HG02852 (cell line): ENCODE data around the gene HCRTR2.

Experiments
- ATAC-seq: cut with Tn5 transposase; IDR thresholded peaks from one replicate; pipeline ENCODE4 v1.9.1; 2021; ENCODE audit warnings: mild to moderate bottlenecking, moderate library complexity; ENCODE audit not compliant: unreplicated experiment

The HCRTR2 gene

GRCh38 chr6:55319961-55320695, 145.8 kb downstream of the HCRTR2 start:
- no peak for ATAC-seq

GRCh38 chr6:55320696-55321086, 146.4 kb downstream of the HCRTR2 start:
- ATAC-seq: no peak

GRCh38 chr6:55327169-55327568, 152.9 kb downstream of the HCRTR2 start, which contains the start of gene GFRAL:
Gene GFRAL (plus strand): TSS chr6:55327469. CDS start chr6:55327555, 86 bp downstream.
- no peak for ATAC-seq
